T-helper 2 cell treated with Interferon-gamma antibody and Interleukin-4, amounts not matched to agents 5 μg/mL and 100 μg/mL, for 36 hours (primary cell): ENCODE results near the gene KRT16.
"Not testable (repeated sequence)": the region's sequence is repeated elsewhere in the genome, so short reads cannot be mapped to it uniquely, and the experiment has no call there.

Experiments
- DNase-seq: peaks from one replicate; pipeline ENCODE4 v3.0.0; 2021; ENCODE audit warnings: low spot score
- H3K27ac Mint-ChIP-seq: one replicate; pipeline ENCODE4 v1.8.0; 2021; ENCODE audit warnings: mild to moderate bottlenecking, mixed read lengths
- H3K27me3 Mint-ChIP-seq: one replicate; pipeline ENCODE4 v1.8.0; 2021; ENCODE audit warnings: low read depth, mixed read lengths
- H3K36me3 Mint-ChIP-seq: one replicate; pipeline ENCODE4 v1.8.0; 2021; ENCODE audit warnings: low read depth, mixed read lengths
- H3K4me1 Mint-ChIP-seq: one replicate; pipeline ENCODE4 v1.8.0; 2021; ENCODE audit warnings: low read depth, mixed read lengths
- H3K4me3 Mint-ChIP-seq: one replicate; pipeline ENCODE4 v1.8.0; 2022; ENCODE audit warnings: mild to moderate bottlenecking, moderate library complexity, mixed read lengths
- H3K9me3 Mint-ChIP-seq: one replicate; pipeline ENCODE4 v1.8.0; 2021; ENCODE audit warnings: mixed read lengths

The KRT16 gene

DNA sequence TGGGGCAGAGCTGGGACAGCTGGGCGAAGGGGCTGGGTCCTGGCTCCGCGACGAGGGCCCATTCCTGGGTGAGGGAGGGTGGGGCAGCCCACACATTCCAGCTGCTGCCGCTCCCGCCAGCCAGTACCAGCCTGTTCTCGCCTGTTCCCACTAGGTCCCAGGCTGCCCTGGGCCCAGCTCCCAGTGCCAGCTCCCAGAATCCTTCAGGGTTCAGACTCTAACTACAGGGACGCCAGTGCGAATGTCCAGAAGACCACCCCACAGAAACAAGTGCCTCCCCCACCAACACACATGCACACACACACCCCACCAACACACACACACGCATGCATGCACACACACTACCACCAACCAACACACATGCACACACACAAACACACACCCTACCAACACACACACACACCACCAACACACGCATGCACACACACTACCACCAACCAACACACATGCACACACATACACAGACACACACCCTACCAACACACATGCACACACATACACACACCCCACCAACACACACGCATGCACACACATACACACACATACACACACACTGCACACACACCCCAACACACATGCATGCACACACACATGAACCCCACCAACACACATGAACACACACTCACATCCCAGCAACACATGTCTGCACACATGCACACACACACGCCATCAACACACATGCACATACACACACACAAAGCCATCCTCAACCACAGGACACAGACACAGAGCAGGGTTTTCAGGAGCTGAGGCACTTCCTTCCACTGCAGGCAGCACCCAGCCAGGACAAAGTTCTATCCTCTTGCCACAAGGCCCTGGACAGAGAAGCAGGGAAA is 39.3 kb upstream of the KRT16 start:
- Mint-ChIP-seq H3K27ac (no peak overlapping the region), H3K4me3 (no peak overlapping the region), H3K9me3 (no peaks in the 10 kb centered on the region), H3K36me3 (no peaks in the 10 kb centered on the region), H3K27me3 (no peaks in the 10 kb centered on the region), H3K4me1 (peaks cover 5% of the 10 kb centered on the region)
- DNase-seq, result no peak

DNA sequence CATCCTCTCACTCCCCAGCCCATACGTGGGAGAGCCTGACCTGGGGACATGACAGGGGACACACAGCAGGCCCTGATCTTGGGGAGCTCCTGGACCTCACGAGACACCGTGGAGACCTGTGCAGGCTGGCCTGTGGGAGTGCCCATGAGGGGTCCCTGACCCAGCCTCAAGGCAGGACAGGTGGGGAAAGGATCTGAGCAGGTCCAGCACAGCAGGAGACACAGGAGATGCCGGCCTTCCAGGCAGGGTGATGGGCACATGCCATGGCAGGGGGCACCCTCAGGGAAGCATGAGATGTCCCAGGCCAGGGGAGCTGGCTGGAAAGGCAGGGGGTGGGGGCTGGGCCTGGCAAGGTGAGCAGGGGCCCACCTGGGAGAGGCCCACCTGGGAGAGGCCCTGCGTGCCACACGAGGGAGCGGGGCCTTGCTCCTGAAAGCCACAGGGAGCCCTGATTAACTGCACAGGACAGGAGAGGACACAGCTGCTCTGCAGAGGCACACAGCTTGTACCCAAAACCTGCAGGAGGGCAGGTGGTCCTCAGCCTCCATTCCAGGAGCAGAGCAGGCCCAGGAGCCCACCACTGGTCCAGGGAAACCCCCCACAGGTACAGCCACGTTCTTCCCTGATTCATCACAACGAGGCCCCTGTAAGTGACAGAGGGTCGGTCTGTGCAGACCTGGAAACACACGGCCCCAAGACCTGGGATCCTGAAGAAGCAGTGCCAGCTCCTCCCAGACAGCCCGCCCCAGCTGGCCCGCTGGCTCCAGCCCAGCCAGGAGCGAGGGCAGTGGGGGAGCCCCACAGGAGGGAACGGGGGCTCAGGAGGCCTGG is 38.4 kb upstream of the KRT16 start:
- Mint-ChIP-seq H3K27me3 (no peaks in the 10 kb centered on the region), H3K9me3 (no peaks in the 10 kb centered on the region)

DNA sequence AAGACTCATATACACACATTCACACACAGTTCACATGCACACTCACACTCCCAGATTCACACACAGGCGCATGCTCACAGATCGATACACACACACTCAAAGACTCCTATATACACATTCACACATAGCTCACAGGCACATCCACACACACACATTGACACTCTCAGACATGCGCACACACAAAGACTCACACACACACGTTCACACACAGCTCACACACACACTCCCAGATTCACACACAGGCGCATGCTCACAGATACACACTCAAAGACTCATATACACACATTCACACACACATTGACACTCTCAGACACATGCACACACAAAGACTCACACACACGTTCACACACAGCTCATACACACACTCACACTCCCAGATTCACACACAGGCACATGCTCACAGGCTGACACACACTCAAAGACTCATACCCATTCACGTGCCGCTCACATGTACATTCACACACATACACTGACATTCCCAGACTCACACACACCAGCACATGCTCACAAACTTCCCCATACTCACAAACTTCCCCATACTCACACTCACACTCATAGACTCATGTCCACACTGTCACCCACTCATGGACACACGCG is 37.5 kb upstream of the KRT16 start:
- Mint-ChIP-seq H3K9me3 (no peaks in the 10 kb centered on the region), H3K4me3 (no peak overlapping the region), H3K27ac (no peak overlapping the region), H3K36me3 (no peaks in the 10 kb centered on the region), H3K27me3 (peaks cover 4% of the 10 kb centered on the region), H3K4me1 (peaks cover 5% of the 10 kb centered on the region)
- DNase-seq, result no peak

More for the DNA sequence above, 38.4 kb upstream of the KRT16 start:
- Mint-ChIP-seq H3K4me3 (no peak overlapping the region), H3K4me1 (peaks cover 5% of the 10 kb centered on the region), H3K27ac (no peak overlapping the region), H3K36me3 (no peaks in the 10 kb centered on the region)
- no peak for DNase-seq

DNA sequence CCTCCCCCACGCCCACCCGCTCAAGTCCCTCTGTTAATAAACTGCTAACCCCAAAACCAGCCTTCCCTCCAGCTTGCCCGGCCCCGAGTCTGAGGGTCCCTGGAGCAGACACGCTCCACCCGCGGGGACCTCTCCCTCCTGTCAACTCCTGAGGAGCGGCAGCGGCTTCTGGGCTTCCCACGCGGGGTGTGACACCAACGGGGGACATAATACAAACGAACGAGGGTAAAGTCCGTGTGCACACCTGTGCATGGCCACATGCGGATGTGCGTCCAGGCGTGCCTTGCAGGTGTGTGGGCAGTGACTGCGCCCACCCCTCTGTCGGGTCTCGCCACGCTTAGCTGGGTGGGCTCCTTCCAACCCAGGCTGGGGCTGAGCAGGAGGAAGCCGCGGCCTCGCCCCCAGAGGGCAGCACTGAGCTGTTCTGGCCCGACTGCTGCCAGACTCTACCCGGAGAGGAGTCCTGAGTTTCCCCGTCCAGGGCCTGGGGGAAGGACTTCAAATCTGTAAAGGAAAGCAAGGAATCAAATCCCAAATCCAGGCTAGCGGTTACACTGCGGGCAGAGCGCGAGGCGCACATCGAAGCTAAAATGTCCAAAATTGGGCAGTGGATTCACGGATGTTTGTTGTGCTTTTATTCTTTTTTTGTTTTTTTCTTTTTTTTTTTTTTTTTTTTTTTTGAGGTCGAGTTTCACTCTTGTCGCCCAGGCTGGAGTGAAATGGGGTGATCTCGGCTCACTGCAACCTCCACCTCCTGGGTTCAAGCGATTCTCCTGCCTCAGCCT is 36.0 kb upstream of the KRT16 start:
- DNase-seq, result peak; percentile 77
- H3K4me1 Mint-ChIP-seq, result peaks cover 5% of the 10 kb centered on the region
- H3K4me3 Mint-ChIP-seq, result peak overlapping the region; percentile 68
- peak overlapping the region; percentile 58 for H3K27ac Mint-ChIP-seq
- H3K36me3 Mint-ChIP-seq, result no peaks in the 10 kb centered on the region
- no peaks in the 10 kb centered on the region for H3K9me3 Mint-ChIP-seq
- H3K27me3 Mint-ChIP-seq, result peaks cover 4% of the 10 kb centered on the region

DNA sequence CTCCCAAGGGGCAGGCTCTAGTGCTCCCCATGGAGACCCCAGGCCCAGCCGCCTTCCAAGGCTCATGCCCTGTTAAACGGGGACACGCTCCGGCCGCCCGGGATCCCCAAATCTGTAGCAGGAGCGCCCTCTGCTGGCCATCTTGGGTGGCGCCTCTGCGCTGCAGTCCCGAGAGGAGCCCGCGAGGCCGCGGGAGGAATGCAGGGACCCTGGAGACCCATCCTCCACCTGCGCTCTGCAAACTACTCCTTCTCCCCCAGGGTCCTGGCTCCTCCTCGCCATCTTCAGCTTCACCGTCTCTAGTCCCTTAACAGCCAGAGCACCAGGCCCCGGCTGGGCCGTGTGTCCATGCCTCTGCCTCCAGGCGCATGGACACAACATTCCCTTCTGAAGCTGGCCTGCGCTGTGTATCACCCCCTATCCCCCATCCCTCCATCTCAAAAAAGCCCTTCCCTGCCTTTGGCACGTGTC is 35.4 kb upstream of the KRT16 start:
- H3K9me3 Mint-ChIP-seq, result no peaks in the 10 kb centered on the region
- H3K27ac Mint-ChIP-seq, result no peak overlapping the region
- DNase-seq, result peak; percentile 79
- peak overlapping the region; percentile 68 for H3K4me3 Mint-ChIP-seq
- no peaks in the 10 kb centered on the region for H3K36me3 Mint-ChIP-seq
- peaks cover 4% of the 10 kb centered on the region for H3K27me3 Mint-ChIP-seq
- H3K4me1 Mint-ChIP-seq, result peaks cover 5% of the 10 kb centered on the region

DNA sequence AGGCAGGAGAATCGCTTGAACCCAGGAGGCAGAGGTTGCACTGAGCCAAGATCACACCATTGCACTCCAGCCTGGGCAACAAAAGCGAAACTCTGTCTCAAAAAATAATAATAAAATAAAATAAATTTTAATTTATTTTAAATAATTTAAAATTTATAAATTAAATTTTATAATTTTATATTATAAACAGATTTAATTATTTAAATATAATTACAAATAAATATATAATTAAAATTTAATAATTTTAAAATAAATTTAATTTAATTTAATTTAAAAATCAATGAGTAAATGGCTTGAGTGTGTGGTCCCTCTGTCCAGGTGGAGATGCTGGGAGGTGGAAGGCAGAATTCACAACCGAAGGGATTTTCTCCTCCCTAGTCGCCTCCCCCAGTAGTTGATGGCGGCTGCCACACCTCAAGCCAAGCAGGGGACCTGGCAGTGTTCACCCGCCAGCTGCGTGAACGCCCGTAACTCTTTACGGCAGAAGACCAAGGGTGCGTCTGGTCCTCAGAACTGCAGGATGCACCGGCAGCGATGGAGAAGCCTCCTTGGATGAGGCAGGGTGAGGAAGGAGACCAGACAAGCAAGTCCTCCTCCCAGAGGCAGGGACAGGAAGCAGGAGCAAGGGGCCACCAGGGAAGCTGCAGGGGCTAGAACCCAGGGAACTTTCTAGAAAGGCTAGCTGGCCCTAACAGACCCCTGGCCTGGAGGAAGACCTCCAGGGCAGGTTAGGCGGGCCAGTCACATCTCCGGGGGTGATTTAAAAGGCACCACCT is 34.7 kb upstream of the KRT16 start:
- Mint-ChIP-seq H3K36me3 (no peaks in the 10 kb centered on the region), H3K27me3 (peaks cover 4% of the 10 kb centered on the region), H3K4me3 (no peak overlapping the region)

DNA sequence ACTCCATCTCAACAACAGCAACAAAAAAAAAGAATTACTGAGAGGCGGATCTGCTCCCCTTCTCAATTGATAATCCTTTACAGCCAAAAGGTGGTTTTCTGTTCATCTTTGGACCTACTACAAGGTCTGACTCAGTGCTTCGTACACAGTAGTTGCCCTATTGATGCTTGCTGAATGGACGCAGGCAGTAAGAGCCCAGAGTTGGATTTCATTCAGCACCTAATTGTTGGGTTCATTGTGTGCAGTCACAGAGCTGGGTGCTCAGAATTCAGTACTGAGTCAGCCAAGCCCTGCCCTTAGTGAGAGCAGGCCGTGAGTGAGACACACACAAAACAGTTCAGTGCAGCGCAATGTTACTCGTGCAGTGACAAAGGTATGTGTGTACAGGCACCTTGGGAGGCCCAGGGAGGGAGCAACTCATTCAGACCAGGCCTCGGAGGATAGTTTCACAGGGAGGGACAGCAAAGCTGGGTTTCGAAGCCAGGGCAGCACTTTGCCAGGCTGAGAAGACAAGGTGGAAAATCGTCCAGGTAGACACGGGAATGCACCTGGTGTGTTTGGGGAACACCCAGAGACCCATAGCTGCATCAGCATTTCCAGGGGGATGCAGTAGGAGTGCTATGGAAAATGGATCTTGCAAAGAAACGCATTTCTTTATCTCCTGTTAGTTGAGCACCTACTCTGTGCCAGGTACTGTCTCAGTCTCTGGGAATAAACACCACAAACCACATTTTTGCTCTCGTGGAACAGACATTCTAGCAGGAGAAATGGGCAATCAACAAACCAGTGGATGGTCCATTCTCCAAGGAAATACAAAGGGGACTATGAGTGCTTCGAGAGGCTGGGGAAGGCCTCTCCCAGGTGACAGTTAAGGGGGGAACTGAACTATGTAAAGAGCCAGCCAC is 29.9 kb upstream of the KRT16 start:
- no peak overlapping the region for H3K4me3 Mint-ChIP-seq
- peaks cover 4% of the 10 kb centered on the region for H3K27me3 Mint-ChIP-seq
- H3K36me3 Mint-ChIP-seq, result no peaks in the 10 kb centered on the region
- no peak overlapping the region for H3K27ac Mint-ChIP-seq
- no peaks in the 10 kb centered on the region for H3K4me1 Mint-ChIP-seq
- DNase-seq, result no peak
- H3K9me3 Mint-ChIP-seq, result no peaks in the 10 kb centered on the region

More for the DNA sequence above, 34.7 kb upstream of the KRT16 start:
- H3K9me3 Mint-ChIP-seq, result no peaks in the 10 kb centered on the region
- peaks cover 5% of the 10 kb centered on the region for H3K4me1 Mint-ChIP-seq
- no peak overlapping the region for H3K27ac Mint-ChIP-seq
- DNase-seq, result no peak

DNA sequence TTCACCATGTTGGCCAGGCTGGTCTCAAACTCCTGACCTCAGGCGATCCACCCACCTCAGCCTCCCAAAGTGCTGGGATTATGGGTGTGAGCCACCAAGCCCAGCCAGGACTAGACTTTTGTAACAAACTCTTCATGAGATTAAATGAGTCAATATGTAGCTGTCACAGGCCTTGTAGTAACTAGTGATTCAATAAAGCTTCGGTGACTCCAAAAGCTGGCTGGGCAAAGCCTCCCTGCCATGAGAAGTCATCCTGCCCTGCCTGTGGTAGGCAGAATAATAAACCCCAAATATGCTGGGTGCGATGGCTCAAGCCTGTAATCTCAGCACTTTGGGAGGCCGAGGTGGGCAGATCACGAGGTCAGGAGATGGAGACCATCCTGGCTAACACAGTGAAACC is 28.0 kb upstream of the KRT16 start:
- H3K36me3 Mint-ChIP-seq, H3K9me3 Mint-ChIP-seq, DNase-seq, H3K27me3 Mint-ChIP-seq, H3K4me3 Mint-ChIP-seq, H3K27ac Mint-ChIP-seq, H3K4me1 Mint-ChIP-seq: not testable (repeated sequence)

DNA sequence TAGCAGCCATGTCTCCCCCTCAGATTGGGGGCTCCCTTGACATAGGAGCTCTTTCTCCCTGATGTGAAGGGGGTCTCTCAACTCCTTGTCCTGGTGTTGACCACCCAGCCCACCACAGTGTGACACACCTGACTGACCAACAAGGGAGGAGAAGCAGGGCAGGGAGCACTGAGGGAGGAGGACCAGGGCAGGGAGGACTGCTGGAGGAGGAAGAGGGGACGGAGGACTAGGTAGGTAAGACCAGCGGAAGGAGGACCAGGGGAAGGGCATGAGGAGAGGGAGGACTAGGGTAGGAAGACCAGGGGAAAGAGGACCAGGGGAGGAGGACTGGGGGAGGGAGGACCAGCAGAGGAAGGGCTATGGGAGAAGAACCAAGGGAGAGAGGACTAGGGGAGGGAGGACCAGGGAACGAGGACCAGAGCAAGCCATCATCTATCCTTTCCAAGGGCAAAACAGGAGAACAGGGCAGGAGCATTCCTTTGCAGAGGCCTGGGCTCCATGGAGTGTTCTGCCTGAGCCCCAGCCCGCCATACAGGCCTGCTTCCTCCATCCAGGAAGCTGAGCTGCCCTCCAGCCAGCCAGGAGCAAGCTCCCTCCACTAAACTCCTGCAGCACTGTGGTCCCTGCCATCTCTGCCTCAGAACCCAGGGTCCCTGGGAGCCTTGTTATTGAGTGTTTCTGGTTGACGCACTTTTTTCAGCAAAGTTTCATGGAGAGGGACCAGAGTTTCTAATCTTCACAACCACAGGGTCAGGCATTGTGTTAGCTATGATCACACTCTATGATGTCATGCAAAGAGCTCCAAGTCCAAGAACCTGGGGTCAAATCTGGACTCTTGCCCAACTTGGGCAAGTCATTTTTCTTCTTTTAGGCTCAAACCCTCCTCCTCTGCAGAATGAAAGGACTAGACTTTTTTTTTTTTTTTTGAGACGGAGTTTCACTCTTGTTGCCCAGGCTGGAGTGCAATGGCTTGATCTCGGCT is 27.2 kb upstream of the KRT16 start:
- no peak for DNase-seq
- H3K27me3 Mint-ChIP-seq, result no peaks in the 10 kb centered on the region
- H3K36me3 Mint-ChIP-seq, result no peaks in the 10 kb centered on the region
- no peak overlapping the region for H3K4me3 Mint-ChIP-seq
- no peaks in the 10 kb centered on the region for H3K9me3 Mint-ChIP-seq
- H3K4me1 Mint-ChIP-seq, result no peaks in the 10 kb centered on the region
- no peak overlapping the region for H3K27ac Mint-ChIP-seq

DNA sequence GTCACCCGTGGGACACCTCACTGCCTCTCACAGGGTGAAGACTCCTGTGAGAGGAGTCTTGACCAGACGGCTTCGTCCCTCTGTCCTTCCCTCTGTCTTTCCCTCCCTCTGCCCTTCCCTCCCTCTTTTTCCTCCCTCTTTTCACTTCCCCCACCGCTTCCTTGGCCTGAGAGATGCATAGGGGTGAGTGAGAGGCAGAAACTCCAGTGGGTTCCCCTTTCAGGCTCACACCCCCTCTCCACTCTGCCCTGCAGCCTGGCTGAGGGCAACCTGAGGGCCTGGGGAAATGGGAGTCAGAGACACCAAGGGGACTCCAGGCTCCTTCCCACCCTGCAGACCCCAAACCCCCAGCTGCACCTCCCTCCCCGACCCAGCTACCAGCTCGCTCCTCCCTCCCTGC is 26.4 kb upstream of the KRT16 start:
- no peak overlapping the region for H3K4me3 Mint-ChIP-seq

DNA sequence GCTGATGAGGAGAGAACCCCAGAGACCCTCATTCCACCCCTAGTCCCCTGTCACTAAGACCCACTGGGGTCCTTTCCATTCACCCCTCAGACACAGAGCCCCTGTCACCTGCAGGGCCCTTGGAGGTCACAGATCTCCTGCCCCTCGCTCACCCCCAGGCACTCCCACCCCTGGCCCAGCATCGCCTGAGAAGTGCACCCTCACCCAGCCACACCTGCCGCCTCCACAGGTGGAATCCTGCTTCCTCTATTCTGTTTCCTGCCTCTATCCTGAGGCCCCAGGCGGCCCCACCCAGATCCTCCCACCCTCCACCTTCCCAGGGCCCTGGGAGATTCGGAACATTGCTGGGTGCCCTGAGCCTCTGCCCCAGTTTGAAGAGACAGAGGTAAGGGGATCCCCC is 25.6 kb upstream of the KRT16 start:
- H3K4me1 Mint-ChIP-seq, result no peaks in the 10 kb centered on the region
- H3K27me3 Mint-ChIP-seq, result no peaks in the 10 kb centered on the region
- H3K36me3 Mint-ChIP-seq, result no peaks in the 10 kb centered on the region
- DNase-seq, result no peak
- no peak overlapping the region for H3K27ac Mint-ChIP-seq
- H3K4me3 Mint-ChIP-seq, result no peak overlapping the region
- H3K9me3 Mint-ChIP-seq, result no peaks in the 10 kb centered on the region

More for the DNA sequence above, 26.4 kb upstream of the KRT16 start:
- no peaks in the 10 kb centered on the region for H3K9me3 Mint-ChIP-seq
- H3K4me1 Mint-ChIP-seq, result no peaks in the 10 kb centered on the region
- H3K36me3 Mint-ChIP-seq, result no peaks in the 10 kb centered on the region
- H3K27me3 Mint-ChIP-seq, result no peaks in the 10 kb centered on the region
- DNase-seq, result no peak
- no peak overlapping the region for H3K27ac Mint-ChIP-seq
